Activated naive CD8-positive, alpha-beta T cell treated with anti-CD3 and anti-CD28 coated beads, Interleukin-2, amount 50 U/mL, for 16 hours (primary cell): ENCODE results near the gene TSC22D1.
"Not testable (repeated sequence)": the region's sequence is repeated elsewhere in the genome, so short reads cannot be mapped to it uniquely, and the experiment has no call there.

ENCODE experiments used
- DNase-seq: peaks from one replicate; pipeline ENCODE4 v3.0.0-alpha.2; 2020; ENCODE audit warnings: low read depth, low spot score

TSC22D1 gene

GRCh38 chr13:44507639-44508038, 68.5 kb downstream of the TSC22D1 start:
- no peak for DNase-seq

GRCh38 chr13:44506719-44507118, 69.4 kb downstream of the TSC22D1 start:
- DNase-seq = no peak

- DNase-seq = no peak
Measured at GRCh38 chr13:44506251-44506650, 69.9 kb downstream of the TSC22D1 start.

DNA sequence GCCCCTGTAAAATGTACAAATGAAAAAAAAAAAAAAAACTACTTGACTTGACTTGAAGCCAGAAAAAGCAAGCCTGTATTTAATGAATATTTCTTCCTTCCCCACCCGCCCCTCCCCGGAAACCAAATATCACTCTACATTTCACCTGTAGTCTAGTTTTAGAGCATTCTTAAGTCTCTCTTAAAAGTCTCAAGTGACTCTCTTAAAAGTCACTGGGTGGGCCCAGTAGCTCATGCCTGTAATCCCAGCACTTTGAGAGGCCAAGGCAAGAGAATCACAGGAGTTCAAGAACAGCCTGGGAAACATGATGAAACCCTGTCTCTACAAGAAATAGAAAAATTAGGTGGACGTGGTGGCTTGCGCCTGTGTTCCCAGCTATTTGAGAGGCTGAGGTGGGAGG, 72.0 kb downstream of the TSC22D1 start:
- DNase-seq = no peak

GRCh38 chr13:44498969-44499368, 77.2 kb downstream of the TSC22D1 start:
- no peak for DNase-seq

DNA sequence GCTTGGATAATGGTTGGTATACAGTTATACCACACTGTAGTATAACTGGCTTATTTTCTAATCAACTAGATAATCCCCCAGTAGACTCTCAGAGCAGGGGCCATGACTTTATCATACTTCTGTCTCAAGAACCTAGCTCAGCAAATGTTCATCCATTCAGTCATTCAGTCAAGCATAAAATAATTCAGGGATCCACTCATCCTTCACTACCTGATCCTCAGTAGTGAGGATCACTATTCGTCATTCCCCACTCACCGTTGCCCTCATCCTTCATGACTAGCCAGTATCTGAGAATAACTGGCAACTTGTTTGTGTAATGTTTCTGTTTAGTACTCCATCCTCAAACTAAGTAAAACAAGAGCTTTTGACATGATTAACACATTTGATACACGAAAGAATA, 77.6 kb downstream of the TSC22D1 start:
- no peak for DNase-seq

- no peak for DNase-seq
Measured at GRCh38 chr13:44497801-44498200, 78.3 kb downstream of the TSC22D1 start.

DNA sequence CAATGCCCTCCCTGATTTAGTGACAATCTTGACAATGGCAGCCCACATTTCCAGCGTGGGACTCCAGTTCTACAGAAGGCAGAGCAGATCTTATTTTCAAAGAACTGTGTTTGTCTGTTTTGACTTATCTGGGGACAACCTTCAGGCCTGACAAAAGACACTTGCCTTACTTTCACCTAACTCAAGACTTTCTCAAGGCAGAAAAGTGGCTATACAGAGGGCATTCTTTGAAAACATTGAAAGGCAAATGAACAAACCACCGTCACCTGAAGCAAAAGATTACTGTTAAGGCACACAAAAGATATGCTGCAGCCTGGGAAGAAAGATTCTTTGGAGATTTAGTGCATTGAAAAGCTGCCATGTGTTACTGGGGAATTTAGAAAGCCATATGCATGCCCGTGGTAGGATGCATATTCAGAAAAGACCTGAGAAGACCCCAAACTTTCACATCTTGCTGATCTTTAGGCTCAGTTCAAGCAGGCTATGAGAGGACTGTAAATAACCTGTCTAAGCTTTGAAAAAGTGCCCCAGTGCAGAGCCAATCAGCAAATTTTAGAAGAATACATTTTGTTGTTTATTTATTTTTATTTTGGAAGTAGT, 82.8 kb downstream of the TSC22D1 start:
- DNase-seq = no peak

- no peak for DNase-seq
Measured at GRCh38 chr13:44489751-44490150, 86.4 kb downstream of the TSC22D1 start.

DNA sequence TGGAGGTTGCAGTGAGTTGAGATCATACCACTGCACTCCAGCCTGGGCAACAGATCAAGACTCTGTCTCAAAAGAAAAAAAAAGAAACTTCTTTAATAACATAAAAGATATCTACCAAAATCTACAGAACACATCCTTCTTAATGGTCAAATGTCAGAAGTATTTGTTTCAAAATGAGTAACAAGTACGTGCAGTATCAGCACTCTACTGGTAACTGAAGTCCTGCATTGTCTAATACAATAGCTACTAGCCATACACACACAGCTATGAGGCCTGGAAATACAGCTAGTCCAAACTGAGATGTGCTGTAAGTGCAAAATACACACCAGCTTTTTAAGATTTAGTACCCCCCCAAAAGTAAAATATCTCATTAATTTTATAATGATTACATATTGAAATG, 88.1 kb downstream of the TSC22D1 start:
- no peak for DNase-seq

DNA sequence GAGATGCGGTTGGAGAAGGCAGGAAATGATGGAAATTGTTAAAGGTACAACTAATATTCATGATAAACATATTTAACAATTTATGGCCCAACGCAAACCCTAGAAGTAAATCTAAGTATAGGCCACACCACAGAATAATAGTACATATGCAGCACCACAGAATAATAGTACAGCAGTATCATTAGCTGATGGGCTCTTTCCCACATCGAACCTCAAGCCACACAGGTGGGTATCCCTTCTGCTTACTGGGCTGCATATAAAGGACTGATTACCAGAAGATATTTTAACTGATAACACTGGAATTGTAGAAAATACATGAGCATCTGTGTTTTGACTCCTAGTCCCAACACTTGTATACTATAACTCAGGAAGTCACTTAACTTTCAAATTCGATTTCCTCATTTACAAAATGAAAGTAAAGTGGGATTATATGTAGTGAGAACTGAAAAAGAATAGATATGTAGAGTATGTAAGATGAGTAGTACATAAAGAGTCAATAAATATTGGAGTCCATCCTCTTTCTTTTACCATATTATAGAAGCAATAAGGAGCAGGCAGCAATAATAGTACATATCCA, 91.5 kb downstream of the TSC22D1 start:
- DNase-seq = no peak

- no peak for DNase-seq
Measured at GRCh38 chr13:44474122-44474910, 101.8 kb downstream of the TSC22D1 start.

DNA sequence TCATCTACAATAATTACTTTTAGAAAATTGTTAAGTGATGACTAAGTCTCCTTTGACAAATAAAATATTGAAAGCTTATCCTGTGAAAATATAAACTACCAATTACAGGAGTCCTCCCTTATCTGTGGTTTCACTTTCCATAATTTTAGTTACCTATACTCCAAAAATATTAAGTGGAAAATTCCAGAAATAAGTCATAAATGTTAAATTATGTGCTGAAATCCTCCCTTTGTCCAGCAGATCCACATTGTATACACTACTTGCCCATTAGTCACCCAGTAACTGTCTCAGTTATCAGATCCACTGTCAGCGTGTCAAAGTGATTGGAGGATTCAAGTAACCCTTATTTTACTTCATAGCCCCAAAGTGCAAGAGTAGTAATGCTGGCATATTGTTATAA, 104.4 kb downstream of the TSC22D1 start:
- DNase-seq = no peak

DNA sequence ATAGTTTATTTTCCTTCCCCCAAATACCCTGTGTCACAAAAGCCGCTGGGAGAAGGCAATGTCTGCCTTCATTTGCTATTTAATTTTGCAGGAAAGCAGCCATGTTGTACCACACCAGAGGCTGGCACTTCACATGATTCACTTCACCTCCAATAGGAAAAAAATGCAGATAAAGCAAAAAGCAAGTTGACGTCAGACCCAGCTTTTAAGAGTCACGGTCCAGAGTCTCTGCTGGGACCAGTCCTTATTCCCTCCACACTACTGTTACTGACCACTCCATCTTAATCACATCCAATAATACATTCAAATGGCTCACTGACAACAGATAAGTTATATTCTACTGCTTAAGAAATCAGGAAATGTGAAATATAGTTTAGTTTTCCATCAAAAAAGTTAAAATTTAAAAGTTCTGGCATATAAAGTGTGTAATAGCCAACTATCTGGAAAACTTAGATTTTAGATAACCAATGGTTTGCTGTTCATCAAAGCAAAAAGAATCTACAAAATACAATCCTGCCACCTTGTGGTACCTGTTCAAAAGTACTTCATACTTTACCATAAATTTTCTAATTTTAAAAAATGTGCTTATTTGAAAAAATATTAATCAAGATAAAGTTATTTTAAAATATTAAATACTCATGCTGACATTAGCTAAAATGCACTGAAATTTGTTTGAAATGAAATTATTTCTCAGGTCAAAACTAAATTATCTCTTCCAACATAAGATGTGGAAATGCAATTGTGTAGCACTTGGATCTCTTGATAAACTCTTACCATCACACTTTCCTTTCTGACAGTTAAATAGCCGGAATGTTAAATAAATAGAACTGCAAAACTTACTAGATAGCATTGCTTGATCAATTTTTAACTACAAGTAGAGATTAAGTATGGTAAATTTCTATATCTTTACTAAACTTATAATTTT, 105.2 kb downstream of the TSC22D1 start:
- DNase-seq = no peak

- no peak for DNase-seq
Measured at GRCh38 chr13:44468874-44469273, 107.3 kb downstream of the TSC22D1 start.

DNA sequence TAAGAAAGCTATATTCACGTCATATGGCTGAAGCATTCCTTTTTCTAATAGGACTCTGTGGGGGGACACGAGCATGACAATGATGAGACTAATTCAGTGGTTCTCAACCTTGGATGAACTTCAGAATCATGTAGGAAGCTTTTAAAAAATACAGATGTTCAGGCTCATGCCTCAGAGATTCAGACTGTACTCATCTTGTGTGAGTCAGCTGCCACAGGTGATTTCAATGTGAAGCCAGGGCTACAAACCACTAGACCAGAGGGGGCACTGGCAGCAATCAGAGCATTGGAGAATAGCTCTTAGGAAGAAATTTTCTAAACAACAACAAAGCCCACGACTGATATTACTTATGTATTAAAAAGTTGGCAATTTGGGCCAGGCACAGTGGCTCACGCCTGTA, 110.8 kb downstream of the TSC22D1 start:
- DNase-seq = no peak

DNA sequence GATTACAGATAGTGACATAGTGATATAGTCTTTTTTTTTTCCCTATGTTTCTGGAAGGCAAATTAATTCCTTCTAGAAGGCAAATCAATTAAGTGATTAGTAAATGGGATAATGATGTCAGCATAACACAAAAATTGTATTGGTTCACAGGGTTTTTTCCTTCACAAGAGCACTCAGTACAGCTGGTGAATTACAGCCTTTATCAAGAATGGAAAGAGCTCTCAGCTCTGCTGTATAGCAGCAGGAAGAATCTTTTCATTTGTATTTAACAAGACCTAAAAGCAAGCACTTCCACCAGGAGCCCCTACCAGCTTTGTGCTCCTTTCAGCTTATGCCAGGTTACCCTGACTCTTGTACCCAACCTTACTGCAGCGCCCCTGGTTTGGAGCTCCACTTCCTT, 111.7 kb downstream of the TSC22D1 start:
- no peak for DNase-seq

DNA sequence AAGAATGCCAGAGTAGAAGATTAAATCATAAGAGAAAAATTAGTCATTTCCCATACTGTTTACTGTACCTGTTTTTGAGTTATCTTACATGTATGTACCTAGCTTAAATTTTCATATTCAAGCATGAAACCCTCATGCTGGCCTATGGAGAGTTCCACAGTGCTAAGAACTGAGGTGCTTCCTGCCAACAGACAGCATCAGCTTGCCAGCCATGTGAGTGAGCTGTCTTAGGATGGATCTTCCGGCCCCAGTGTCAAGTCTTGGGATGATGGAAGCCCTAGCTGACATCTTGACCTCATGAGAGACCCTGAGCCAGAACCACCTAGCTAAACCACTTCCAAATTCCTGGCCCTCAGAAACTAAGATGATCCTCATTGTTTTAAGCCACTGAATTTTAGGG, 112.4 kb downstream of the TSC22D1 start:
- DNase-seq = no peak

DNA sequence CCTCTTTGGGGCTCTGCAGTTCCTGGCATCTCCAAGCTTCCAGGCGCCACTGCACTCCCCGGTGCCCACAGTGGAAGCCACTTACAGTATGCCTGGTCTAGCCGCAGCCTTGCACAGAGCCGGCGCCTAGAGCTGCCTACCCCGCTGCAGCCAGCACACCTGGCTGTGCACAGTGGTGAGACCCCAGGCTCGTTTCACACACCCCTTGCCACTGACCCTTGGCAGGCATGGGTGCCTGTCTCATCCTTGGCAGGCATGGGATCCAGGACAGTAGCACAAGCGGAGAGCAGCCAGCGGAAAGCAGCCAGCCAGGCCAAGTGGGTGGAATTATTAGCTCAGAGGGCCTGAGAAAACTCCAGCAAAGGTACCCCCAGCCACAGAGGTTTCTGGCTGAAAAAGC, 116.5 kb downstream of the TSC22D1 start:
- DNase-seq = no peak

- DNase-seq = no peak
Measured at GRCh38 chr13:44458313-44458975, 117.7 kb downstream of the TSC22D1 start.

- not testable (repeated sequence) for DNase-seq
Measured at GRCh38 chr13:44456212-44456611, 119.9 kb downstream of the TSC22D1 start.
